Activated CD4-positive, alpha-beta memory T cell treated with anti-CD3 and anti-CD28 coated beads for 36 hours (primary cell): Measurements from ENCODE around the gene MPZL3. TPM values are rescaled to one million over a fixed set of nuclear protein-coding genes. Genes with fewer than 3 reads are reported as not detected.
"Not testable (repeated sequence)": the region's sequence is repeated elsewhere in the genome, so short reads cannot be mapped to it uniquely, and the experiment has no call there.

ENCODE experiments used
- CTCF ChIA-PET: fragments of 350-600 bp; sonication (Branson Sonifier 250); formaldehyde crosslinking; loops from one replicate; lab custom pipeline; 2021; ENCODE audit warnings: antibody characterized with exemption, inconsistent platforms; lab: Charles Lee
- POLR2A ChIA-PET: fragments of 350-600 bp; sonication (Branson Sonifier 250); formaldehyde crosslinking; loops from one replicate; lab custom pipeline; 2021; ENCODE audit warnings: antibody characterized with exemption; lab: Charles Lee
- DNase-seq: peaks from one replicate; pipeline ENCODE4 v3.0.0-alpha.2; 2020
- H3K27ac Mint-ChIP-seq: one replicate; pipeline ENCODE4 v1.8.0; 2021; ENCODE audit warnings: mixed read lengths
- H3K27me3 Mint-ChIP-seq: one replicate; pipeline ENCODE4 v1.8.0; 2021; ENCODE audit warnings: mixed read lengths
- H3K36me3 Mint-ChIP-seq: one replicate; pipeline ENCODE4 v1.8.0; 2021; ENCODE audit warnings: mixed read lengths
- H3K4me1 Mint-ChIP-seq: one replicate; pipeline ENCODE4 v1.8.0; 2021; ENCODE audit warnings: low read depth, mixed read lengths
- H3K4me3 Mint-ChIP-seq: one replicate; pipeline ENCODE4 v1.8.0; 2021; ENCODE audit warnings: mild to moderate bottlenecking, mixed read lengths
- H3K9me3 Mint-ChIP-seq: one replicate; pipeline ENCODE4 v1.8.0; 2021; ENCODE audit warnings: mixed read lengths
- intact Hi-C: fragments of 100-400 bp; cut with micrococcal nuclease; formaldehyde crosslinking; loops from one replicate; pipeline ENCODE4 v1.15.1; 2023
- total RNA-seq, 2 experiments: library from RNA; stranded (reverse); gene quantifications; one replicate each; pipeline ENCODE4 v1.2.3, GENCODE V29; 2021

MPZL3 gene
- total RNA-seq, 2 experiments from 2014 or later: 47.3 to 49.0 TPM

- no peak overlapping the region for H3K27ac Mint-ChIP-seq
- H3K27me3 Mint-ChIP-seq: peaks cover 10% of the 10 kb centered on the region
- no peak for DNase-seq
- peaks cover 7% of the 10 kb centered on the region for H3K36me3 Mint-ChIP-seq
- intact Hi-C loops: loop anchor here (5.0 kb wide), 1 partner anchor 39 kb away; no protein-coding TSS in a partner anchor
- no peak overlapping the region for H3K4me3 Mint-ChIP-seq
- POLR2A ChIA-PET: no interaction called here
- H3K4me1 Mint-ChIP-seq: no peaks in the 10 kb centered on the region
- no peaks in the 10 kb centered on the region for H3K9me3 Mint-ChIP-seq
- CTCF ChIA-PET: interaction anchor here (2.3 to 2.8 kb wide), 2 partner anchors 15 kb away, joined by 12 to 22 read pairs; no protein-coding TSS in a partner anchor
Observed at GRCh38 chr11:118186346-118187107, 65.6 kb downstream of the MPZL3 start.

GRCh38 chr11:118184784-118185579 is 67.2 kb downstream of the MPZL3 start:
- Mint-ChIP-seq H3K36me3 (no peaks in the 10 kb centered on the region), H3K9me3 (no peaks in the 10 kb centered on the region), H3K27ac (no peak overlapping the region), H3K4me1 (no peaks in the 10 kb centered on the region), H3K4me3 (no peak overlapping the region), H3K27me3 (peaks cover 8% of the 10 kb centered on the region)
- POLR2A ChIA-PET: no interaction called here
- no peak for DNase-seq
- intact Hi-C loops: loop anchor here (5.0 kb wide), 1 partner anchor 38 kb away; no protein-coding TSS in a partner anchor
- CTCF ChIA-PET: interaction anchor here (0.6 to 2.3 kb wide), 2 partner anchors 13 to 171 kb away, joined by 3 to 12 read pairs; no protein-coding TSS in a partner anchor

GRCh38 chr11:118183691-118184090 is 68.5 kb downstream of the MPZL3 start:
- H3K9me3 Mint-ChIP-seq, H3K4me3 Mint-ChIP-seq, DNase-seq, H3K27ac Mint-ChIP-seq, H3K4me1 Mint-ChIP-seq, intact Hi-C loops, H3K27me3 Mint-ChIP-seq, H3K36me3 Mint-ChIP-seq, POLR2A ChIA-PET: not testable (repeated sequence)
- CTCF ChIA-PET: interaction anchor here (2.3 kb wide), 1 partner anchor 12 kb away, joined by 12 read pairs; no protein-coding TSS in a partner anchor

GRCh38 chr11:118180300-118180703 is 71.9 kb downstream of the MPZL3 start:
- Mint-ChIP-seq H3K4me1 (no peaks in the 10 kb centered on the region), H3K9me3 (no peaks in the 10 kb centered on the region), H3K4me3 (no peak overlapping the region), H3K36me3 (no peaks in the 10 kb centered on the region), H3K27ac (no peak overlapping the region), H3K27me3 (peaks cover 8% of the 10 kb centered on the region)
- ChIA-PET POLR2A (no interaction called here), CTCF (interaction anchor here (0.9 to 4.4 kb wide), 3 partner anchors 10 to 115 kb away, joined by 3 to 38 read pairs (median 5); no protein-coding TSS in a partner anchor)
- intact Hi-C loops: no loop called here
- no peak for DNase-seq

GRCh38 chr11:118176778-118177134 is 75.4 kb downstream of the MPZL3 start:
- no peak overlapping the region for H3K4me3 Mint-ChIP-seq
- no peak overlapping the region for H3K27ac Mint-ChIP-seq
- H3K36me3 Mint-ChIP-seq: no peaks in the 10 kb centered on the region
- POLR2A ChIA-PET: no interaction called here
- no peaks in the 10 kb centered on the region for H3K9me3 Mint-ChIP-seq
- peaks cover 9% of the 10 kb centered on the region for H3K27me3 Mint-ChIP-seq
- no peaks in the 10 kb centered on the region for H3K4me1 Mint-ChIP-seq
- CTCF ChIA-PET: no interaction called here
- DNase-seq: no peak
- intact Hi-C loops: no loop called here

Other genes with a start within 250 kb of the MPZL3 start
- gene TMPRSS4, start 175.3 kb downstream of the MPZL3 start, total RNA-seq: not detected
- gene SMIM35, start 165.4 kb downstream of the MPZL3 start, total RNA-seq: under 1 TPM; 0.22 to 0.40 TPM
- gene SCN4B, start 99.5 kb downstream of the MPZL3 start, total RNA-seq: under 1 TPM; 0.22 to 0.36 TPM
- gene SCN2B, start 75.7 kb downstream of the MPZL3 start, total RNA-seq: not detected
- gene JAML, start 27.4 kb downstream of the MPZL3 start, total RNA-seq: 100 to 1,000 TPM; 155 to 163 TPM
- 10 to 100 TPM; 15.8 to 17.8 TPM for gene MPZL2, start 11.9 kb upstream of the MPZL3 start, total RNA-seq
- 100 to 1,000 TPM; 476 to 488 TPM for gene CD3E, start 52.4 kb upstream of the MPZL3 start, total RNA-seq
- 100 to 1,000 TPM; 321 to 346 TPM for gene CD3D, start 90.3 kb upstream of the MPZL3 start, total RNA-seq
- 100 to 1,000 TPM; 137 to 138 TPM for gene CD3G, start 92.0 kb upstream of the MPZL3 start, total RNA-seq
- gene UBE4A, start 107.2 kb upstream of the MPZL3 start, total RNA-seq: 10 to 100 TPM; 39.1 to 40.4 TPM
- gene ATP5MG, start 149.2 kb upstream of the MPZL3 start, total RNA-seq: 100 to 1,000 TPM; 298 to 306 TPM
- gene KMT2A, start 184.1 kb upstream of the MPZL3 start, total RNA-seq: 10 to 100 TPM; 61.5 to 72.4 TPM